EH (cell line): ENCODE results near the gene ABCF2.

Source experiments
- DNase-seq: peaks from one replicate; pipeline ENCODE4 v3.0.0-alpha.2; 2015; ENCODE audit warnings: low read depth

The ABCF2 gene

DNA sequence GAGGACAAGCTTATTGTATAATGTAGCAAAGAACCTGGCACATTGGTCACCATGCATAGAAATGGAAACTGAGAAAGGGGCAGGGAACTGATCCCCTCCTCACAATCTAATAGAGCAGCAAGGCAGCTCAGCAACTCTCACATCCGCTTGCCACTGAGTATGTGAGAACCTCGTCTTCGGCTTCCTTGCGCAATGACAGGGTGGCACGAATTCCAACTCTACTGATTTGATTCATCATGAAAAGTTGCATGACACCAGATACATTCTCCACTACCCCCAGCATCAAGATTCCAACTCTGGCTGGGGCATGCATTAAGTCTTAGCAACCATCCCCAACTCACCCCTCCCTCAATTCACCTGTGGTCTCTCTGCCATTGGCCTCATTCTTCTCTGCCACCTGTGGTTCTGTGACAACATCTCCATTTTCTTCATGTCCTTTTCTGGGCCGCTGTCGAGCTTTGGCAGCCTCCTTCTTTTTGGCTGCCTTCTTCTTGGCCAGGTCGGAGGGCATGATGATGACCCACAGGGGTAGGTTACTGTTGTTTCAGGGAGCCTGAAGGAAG, 976 bp downstream of the ABCF2 start:
- no peak for DNase-seq

DNA sequence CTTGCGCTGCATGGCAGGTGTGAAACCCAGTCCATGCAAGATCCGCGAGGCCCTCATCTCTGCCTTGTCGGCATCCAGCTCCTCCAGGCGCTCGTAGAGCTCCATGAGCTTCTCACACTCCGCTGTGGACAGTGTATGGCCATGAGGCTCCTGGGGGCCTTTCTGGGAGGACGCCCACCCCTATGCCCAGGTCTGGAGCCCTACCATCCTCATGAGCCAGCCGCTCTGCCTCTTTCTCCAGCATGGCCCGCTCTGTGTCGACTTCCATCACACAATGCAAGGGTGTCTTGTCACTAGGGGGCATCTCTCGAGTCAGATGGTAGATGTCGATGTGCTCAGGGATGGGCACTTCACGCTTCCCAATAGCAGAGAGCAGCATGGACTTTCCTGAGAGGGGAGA, 3.3 kb downstream of the ABCF2 start:
- no peak for DNase-seq

DNA sequence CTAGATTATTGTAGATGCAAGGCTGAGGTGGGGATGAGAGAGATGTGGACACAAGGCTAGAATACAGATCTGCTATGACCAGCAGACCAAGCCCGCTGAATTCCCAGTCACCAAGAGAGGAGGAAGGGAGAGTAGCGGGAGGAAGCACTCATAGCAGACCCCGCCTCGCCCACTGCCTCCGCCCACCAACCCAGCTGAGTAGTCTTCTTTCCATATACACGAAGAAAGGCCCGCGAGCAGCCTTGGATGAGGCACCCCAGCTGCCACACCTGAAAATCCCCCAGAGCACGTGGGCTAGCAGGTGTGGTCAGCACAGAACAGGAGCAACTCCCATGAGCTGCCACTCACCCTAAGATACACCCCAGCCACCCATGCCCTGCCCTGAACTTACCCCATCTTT, 8.8 kb downstream of the ABCF2 start:
- DNase-seq, result no peak

DNA sequence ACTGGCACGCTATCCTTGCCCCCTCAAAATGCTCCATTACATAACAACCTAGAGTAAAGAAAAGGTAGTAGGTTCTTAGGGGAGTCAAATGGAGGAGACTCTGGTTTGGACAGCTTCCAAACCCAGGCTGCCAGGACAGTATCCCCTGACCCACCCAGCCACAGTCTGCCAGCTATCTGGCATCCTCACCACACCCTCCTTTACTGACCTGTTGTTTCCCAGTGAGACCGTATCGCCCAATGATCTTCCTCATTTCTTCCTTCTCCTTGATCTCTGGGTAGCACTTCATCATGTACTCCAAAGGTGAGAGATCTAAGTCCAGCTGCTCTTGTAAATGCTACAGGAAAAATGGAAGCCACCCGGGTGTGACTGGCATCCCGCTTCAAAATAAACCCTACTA, 11.6 kb downstream of the ABCF2 start:
- DNase-seq, result no peak

DNA sequence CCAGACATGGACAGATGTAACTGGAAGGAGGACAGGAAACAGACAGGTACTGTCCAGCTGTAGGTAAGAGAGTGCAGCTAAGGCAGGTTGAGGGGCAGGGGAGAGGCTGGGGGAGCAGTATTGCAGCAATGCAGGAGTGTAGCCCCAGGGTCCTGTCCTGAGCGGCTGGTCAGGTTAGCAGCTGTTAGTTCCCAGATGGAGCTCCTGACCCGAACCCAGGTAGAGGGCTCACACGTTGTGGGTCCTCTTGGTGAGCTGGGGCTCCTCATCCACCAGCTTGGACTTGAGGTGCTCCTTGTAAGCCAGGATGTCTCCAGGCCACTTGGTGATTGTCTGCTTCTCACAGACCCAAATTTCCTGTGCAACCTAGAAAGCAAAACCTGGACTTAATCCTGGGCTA, 13.2 kb downstream of the ABCF2 start:
- DNase-seq, result no peak

DNA sequence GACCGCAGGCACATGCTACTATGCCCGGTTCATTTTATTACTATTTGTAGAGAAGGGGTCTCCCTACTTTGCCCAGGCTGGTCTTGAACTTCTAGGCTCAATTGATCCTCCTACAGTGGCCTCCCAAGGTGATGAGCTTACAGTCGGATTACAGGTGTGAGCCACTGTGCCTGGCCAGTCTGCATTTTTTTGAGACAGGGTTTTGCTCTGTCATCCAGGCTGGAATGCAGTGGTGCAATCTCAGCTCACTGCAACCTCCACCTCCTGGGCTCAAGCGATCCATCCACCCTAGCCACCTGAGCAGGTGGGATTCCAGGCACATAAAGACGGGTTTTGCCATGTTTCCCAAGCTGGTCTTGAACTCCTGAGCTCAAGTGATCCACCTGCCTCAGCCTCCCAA, 14.4 kb downstream of the ABCF2 start:
- no peak for DNase-seq

DNA sequence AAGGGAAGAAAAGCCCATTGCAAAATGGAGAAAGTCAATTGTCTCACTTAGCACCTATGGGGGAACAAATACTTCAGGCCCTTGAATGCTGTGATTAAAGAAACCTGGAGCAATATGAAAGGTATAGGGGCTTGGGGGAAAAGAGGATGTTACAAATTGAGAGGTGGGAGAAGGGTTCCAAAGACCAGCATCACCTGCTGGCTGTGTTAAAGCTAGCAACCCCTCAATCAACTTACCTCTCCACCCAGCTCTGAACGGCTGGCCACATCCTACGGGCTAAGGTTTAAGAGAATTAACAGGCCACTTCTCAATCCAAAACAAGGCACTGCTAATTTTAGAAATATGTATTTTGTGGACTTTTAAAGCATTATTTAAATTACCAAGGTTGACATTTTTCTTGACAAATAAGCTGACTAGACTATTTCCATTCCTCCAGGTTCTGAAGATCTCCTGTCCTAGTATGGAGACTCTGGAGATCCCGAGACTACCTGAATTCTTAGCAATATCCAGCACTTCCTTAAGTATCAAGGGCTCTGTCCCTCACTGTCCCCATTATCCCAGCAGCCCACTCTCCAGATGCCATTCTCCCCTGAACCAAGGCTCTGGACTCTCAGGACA, 15.7 kb downstream of the ABCF2 start:
- DNase-seq, result no peak

- DNase-seq, result no peak
Observed at GRCh38 chr7:151210087-151210854, 16.7 kb downstream of the ABCF2 start, which contains the start of gene H2BK1. TSS of gene H2BK1 (minus strand) at chr7:151210488. CDS start at chr7:151210318, 170 bp downstream.

DNA sequence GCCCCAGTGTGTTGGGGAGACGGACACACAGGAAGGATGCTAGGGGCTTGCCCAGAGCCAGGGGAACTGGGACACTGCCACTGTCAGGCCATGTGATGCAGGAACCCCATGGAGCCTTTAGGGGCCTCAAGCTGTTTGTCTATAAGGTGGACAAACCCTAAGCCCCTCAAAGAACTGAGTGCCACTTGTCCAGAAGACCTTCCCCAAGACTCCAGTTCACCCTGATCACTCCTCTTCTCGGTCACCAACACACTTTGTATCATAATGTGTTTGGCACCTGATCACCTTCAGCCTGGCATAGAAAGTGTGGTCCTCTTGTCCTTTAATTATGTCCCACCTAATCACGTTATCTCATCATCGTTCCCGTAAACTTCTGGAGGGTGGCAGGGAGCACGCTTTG, 17.4 kb downstream of the ABCF2 start:
- DNase-seq, result no peak

DNA sequence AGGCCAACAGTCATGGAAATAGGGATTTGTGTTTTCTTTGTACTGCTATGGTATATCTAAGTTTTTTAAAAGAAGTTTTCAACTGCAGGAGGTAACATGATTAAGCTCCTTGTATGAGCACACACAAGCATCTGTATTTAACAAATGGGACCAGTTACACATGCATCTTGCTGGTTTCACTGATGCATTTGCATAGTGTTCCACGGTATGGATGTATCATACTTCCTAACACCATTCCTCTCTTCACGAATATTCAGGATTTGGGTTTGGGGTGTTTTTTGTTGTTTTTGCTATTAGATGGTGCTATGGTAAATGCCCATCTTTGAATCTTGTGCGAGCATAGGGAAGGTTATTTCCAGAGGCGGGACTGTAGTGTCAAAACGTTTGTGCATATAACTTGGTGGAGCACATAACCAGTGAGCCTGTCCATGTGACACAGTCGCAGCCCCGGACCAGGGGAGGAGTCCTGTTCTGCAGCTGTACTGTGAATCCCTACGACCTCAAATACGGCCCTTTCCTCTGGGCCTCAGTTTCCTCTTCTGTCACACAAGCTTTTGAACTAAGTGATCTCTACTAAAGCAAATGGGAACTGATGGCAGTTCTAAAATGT, 18.6 kb downstream of the ABCF2 start:
- no peak for DNase-seq

GRCh38 chr7:151207804-151208203, 19.2 kb downstream of the ABCF2 start:
- no peak for DNase-seq

GRCh38 chr7:151207315-151207714, 19.7 kb downstream of the ABCF2 start:
- DNase-seq, result no peak

GRCh38 chr7:151206914-151207313, 20.1 kb downstream of the ABCF2 start:
- DNase-seq, result no peak

DNA sequence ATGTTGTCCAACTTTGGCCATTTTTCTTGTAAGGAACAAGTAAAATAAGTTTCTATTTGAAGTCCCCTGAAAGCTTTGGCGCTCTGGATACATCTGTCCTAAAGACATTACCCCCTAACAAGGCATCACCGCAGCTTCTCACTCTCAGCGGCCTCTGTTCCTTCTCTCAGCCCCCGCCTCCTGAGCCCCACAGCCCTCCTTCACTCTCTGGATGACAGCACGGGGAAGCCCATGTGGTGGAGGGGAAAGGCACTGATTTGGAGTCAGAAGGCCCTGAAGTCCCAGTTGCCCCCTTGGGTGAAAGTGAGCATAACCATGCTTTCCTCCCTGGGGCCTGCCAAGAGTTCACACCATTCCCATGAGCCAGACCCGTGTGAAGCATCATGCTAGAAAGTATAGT, 21.3 kb downstream of the ABCF2 start:
- no peak for DNase-seq

GRCh38 chr7:151204383-151205032, 22.5 kb downstream of the ABCF2 start:
- no peak for DNase-seq

GRCh38 chr7:151202836-151203235, 24.2 kb downstream of the ABCF2 start:
- no peak for DNase-seq

GRCh38 chr7:151201751-151202150, 25.3 kb downstream of the ABCF2 start:
- no peak for DNase-seq

- no peak for DNase-seq
Observed at GRCh38 chr7:151201344-151201743, 25.7 kb downstream of the ABCF2 start.

DNA sequence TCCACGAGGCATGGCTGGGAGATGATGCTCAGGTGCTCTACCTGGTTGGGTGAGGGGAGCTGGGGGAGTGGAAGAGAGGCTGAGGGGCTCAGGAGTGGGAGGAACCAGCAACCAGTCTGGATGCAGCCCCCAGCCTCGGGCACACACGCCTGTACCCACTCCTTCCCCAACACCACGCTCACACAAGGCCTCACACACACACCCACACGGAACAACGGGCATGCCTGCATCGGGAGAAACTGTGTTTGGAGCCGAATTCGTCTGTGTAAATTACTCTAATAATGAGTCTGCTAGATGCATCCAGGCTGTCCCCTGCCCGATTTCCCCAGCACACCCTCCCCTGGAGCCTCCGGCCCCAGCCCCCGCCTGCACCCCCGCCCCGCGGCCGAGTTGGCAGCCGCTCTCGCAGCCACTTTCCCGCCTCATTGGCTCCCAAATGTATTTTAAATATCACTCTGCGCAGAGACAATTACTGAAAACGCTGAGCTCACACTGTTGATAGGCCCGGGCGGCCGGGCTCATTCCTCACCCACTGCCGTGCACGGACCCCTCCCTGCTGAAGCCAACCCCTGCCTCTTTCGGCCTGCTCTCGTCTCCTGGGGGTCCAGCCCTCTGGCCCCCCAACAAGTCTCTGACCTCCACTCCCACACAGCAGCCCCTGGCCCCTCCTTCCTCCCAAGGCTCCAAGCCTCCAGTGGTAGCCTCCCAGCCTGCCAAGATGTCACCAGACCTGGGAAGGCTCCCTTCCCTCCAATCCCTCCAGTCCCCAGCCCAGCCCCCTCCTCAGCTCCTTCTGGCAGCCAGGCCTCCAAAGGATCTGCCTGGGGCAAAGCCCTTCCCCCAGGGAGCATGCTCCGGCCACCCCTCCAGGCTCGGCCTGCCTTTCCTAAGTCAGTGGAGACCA, 27.8 kb downstream of the ABCF2 start:
- no peak for DNase-seq

DNA sequence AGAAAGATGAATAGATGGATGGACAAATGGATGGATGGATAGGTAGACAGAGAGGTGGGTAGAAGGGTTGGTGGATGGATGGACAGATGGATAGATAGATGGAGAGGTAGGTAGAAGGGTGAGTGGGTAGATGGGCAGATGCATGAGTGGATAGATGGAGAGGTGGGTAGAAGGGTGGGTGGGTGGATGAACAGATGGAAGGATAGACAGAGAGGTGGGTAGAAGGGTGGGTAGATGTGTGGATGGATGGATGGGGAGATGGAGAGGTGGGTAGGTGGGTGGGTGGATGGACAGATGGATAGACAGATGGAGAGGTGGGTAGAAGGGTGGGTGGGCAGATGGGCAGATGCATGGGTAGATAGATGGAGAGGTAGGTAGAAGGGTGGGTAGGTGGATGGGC, 29.1 kb downstream of the ABCF2 start:
- DNase-seq, result no peak

- no peak for DNase-seq
Observed at GRCh38 chr7:151195616-151196450, 31.2 kb downstream of the ABCF2 start.
